Activated gamma-delta T cell (primary cell): ENCODE data around the gene TET3.
"Not testable (repeated sequence)": the region's sequence is repeated elsewhere in the genome, so short reads cannot be mapped to it uniquely, and the experiment has no call there.

Experiments
- DNase-seq: peaks from one replicate; lab custom pipeline; 2025; lab: John Stamatoyannopoulos, UW
- total RNA-seq, 2 donors: gene quantifications; one replicate each; lab custom pipeline; 2026; lab: John Stamatoyannopoulos, UW

The TET3 gene
- total RNA-seq, result 55.6 to 57.8 reads per million in 2 donors

- peak; percentile 41 for DNase-seq
These were observed at the start of gene TET3 for GRCh38 chr2:73984203-73984921. TSS of gene TET3 (plus strand) at chr2:73984910. CDS start at chr2:73986404, 1,494 bp downstream.

DNA sequence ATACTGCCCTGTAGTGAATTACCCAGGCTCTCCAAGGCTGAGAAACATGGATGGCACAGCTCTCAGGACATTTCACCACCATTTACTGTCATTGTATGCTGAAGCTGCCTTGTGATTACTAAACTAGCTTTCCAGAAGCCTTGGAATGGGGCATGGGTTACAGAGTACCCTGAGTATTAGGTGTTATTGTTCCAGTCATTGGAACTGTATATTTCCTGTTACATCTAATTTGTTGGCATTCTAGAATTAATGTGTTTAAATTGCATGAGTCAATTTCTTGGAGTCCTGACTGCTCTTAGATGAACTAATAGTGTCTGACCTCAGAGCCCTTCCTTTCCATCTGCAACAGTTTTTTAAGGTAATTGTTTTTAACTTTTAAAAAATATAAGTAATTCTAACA lies 49.1 kb upstream of the TET3 start:
- no peak for DNase-seq

- DNase-seq, result no peak
These were observed 47.4 kb upstream of the TET3 start for GRCh38 chr2:73937103-73937885.

GRCh38 chr2:73937899-73938298 lies 46.8 kb upstream of the TET3 start:
- no peak for DNase-seq

DNA sequence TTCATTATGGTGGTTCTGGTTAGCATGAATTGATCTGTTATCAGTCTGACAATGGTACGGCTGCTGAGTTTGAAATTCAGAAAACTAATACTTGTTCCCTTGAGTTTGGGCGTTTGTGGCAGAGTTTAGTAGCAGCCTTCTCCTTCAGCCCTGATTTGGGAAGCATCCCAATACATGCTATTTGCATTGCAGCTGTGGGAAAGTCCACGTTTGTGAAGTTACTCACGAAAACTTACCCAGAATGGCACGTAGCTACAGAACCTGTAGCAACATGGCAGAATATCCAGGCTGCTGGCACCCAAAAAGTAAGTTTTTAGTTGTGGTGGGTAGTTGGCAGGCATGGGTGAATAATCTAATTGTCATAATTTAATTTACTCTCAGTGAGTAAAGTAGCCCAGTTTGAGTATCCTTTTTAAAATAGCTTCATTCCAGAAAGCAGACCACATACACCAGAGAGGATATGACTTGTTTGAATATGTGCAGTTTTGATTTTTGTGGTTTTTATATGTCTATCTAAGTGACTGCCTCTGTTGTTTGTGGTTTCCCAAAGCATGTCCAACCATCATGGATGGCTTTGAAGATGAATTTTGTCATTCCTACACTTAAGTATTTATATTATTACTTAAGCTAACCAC lies 45.9 kb upstream of the TET3 start:
- no peak for DNase-seq

GRCh38 chr2:73939419-73939818 lies 45.3 kb upstream of the TET3 start:
- DNase-seq, result no peak

DNA sequence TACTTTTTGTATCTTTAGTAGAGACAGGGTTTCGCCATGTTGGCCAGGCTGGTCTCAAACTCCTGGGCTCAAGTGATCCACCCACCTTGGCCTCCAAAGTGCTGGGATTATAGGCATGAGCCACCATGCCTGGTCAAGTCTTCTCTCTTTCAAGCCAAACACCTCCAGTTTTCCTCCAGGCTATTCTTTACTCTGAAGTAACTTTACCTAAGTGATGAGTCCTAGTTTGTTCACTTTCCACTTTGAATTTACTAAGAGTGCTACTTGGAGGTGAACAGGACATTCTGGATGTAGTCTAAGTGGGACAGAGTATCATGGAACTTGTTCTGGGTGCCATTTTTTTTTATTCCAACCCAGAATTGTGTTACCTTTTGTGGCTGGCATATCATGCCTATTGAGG lies 44.6 kb upstream of the TET3 start:
- DNase-seq, result not testable (repeated sequence)

DNA sequence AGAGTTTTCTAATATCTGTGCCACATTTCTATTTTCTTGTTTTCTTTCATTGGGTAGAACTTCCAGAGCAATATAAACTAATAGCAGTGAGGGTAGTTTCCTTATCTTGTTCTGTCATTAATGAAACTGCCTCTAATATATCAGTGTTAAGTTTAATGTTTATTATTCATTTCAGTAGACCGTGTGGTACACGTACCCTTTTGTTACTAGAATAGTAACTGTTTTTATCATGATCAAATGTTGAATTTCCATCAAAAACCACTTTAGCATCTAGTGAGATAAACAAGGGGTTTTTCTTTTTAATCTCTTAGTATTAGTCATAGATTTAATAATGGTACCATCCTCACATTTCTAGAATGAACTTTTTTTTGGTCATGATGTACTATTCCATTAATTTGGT lies 42.0 kb upstream of the TET3 start:
- DNase-seq, result no peak

GRCh38 chr2:73944714-73945113 lies 40.0 kb upstream of the TET3 start:
- no peak for DNase-seq

DNA sequence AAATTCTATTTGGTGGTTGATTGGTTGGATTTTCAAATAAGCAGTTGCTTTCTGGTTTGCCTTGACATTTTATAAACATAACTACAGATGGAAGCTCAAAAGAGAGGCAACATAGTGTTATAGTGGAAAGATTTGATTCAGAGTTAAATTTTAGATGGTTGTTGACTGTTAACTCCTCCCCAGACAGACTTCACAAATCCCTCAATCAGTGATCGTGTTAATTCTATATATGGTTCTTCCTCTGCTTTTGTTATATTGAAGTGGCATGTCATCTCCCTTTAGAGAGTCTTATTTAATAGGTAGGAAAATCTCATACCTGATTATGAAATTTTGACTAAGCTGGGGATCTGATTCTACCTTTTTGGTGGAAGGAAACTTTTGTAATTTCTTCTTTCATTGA lies 38.5 kb upstream of the TET3 start:
- no peak for DNase-seq

GRCh38 chr2:73946666-73947065 lies 38.0 kb upstream of the TET3 start:
- no peak for DNase-seq

GRCh38 chr2:73947412-73948018 lies 37.2 kb upstream of the TET3 start:
- DNase-seq, result no peak

- DNase-seq, result no peak
These were observed 34.9 kb upstream of the TET3 start for GRCh38 chr2:73949802-73950201.

DNA sequence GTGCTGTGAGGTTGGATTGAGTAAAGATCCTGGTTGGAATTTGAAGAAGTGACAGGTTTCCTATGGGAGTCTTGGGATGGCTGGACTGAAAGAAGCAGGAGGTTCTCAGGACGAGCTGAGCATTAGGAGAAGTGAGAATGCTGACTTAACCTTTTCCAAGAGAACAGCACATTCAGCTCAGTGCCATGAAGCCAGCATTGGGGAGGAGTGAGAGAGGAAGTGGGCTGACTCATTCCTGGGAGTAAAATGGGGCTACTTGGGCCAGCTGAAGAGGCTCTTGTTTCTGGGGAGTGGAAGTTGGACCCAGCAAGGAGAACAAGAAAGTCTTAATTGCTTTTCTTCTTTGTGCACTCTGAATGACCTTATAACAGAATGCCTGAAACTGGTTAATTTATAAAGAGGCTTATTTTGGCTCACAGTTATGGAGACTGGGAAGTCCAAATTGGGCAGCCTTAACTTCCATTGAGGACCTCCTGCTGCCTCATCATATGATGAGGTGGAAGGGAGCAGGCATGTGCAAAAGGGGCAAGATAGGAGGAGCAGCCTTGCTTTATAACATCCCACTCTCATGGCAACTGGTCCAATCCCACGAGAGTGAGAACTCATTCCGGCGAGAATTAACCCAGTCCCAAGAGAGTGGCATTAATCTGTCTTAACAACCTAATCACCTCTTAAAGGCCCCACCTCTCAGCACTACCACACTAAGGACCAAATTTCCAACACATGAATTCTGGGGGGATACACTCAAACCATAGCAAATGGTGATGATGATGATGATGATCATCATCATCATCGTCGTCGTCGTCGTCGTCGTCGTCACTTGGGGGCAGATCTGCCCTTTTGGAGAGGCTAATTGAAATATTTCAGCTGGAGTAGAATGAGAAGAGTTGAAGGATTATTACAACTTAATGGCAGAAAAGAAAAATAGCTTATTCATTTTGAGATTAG lies 31.9 kb upstream of the TET3 start:
- DNase-seq, result no peak

DNA sequence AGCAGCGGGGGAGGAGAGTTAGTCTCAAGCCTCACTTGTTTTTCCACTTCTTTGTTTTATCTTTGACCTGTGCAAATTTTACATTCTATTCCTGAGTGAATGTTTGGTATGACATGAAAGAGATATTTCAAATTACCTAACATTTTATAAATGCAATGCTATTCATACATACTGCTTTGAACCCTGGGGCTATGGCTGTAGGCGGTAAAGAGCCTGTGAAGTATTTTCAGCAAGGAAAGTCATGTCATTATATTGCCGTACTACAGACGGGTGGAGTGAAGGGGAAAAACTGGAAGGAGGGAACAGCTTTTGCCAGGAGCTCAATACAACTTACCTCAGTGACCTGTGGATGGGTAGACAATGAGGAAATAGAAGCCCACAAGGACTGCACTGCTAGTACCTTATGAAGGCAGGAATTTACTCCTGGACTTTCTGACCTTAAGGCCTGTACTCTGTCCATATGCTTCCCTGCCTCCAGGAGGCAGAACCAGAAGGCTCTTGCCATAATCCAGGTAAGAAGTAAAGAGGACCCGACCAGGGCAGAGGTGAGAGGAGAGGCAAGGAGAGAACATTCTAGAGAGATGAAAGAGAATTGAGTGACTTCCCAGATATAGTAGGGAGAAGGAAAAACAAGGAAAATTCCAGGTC lies 28.4 kb upstream of the TET3 start:
- DNase-seq, result no peak

DNA sequence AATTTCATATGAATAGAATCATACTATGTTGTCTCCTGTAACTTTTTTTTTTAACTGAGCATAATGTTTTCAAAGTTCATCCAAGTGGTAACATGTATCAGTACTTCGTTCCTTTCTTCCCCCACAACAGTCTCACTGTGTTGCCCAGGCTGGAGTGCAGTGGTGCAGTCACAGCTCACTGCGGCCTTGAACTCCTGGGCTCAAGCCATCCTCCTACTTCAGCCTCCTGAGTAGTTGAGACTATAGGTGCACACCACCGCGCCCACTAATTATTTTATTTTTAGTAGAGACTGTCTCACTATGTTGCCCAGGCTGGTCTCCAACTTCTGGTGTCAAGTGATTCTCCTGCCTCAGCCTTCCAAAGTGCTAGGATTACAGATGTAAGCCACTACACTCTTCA lies 23.4 kb upstream of the TET3 start:
- no peak for DNase-seq

DNA sequence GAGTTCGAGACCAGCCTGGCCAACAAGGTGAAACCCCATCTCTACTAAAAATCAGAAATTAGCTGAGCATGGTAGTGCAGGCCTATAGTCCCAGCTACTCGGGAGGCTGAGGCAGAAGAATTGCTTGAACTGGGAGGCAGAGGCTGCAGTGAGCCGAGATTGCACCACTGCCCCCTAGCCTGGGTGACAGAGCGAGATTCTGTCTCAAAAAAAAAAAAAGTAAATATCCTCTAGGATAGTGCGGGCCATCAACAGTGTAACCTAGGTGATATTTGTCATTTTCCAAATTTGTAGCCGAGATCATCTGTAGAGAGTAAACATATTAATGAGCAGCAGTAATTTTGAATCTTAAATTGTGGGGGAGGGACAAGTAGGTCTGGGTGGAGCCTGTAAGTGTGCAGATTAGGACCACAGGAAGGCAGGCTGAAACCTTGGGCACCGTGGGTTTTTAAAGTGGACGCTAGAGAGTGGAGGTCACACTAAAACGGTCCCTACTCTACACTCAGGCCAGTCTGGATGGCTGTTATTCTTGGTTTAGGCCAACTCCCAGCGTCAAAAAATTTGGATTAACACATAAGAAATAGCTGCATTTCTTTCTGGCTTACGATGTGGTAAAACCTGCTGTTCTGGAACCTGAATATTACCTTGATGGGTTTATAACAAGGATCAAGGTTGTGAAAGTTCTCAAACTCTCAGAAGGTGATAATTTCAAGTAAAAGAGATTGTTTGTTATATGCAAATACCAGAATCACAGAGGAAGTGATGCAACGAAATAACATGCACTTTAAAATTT lies 22.7 kb upstream of the TET3 start:
- DNase-seq, result no peak

DNA sequence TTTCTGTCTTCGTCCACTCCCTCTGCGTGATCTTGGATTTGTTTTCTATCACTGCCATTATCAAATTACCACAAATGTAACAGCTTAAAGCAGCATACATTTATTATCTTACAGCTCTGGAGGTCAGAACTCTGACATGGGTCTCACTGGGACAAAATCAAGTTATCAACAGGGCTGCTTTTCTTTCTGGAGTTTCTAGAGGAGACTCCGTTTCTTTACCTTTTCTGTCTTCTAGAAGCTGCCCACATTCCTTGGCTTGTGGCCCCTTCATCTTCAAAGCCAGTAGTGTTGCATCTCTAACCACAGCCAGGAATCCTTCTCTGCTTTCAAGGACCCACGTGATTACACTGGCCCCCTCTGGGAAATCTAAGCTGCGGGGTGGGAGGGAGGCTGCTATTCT lies 21.9 kb upstream of the TET3 start:
- no peak for DNase-seq

DNA sequence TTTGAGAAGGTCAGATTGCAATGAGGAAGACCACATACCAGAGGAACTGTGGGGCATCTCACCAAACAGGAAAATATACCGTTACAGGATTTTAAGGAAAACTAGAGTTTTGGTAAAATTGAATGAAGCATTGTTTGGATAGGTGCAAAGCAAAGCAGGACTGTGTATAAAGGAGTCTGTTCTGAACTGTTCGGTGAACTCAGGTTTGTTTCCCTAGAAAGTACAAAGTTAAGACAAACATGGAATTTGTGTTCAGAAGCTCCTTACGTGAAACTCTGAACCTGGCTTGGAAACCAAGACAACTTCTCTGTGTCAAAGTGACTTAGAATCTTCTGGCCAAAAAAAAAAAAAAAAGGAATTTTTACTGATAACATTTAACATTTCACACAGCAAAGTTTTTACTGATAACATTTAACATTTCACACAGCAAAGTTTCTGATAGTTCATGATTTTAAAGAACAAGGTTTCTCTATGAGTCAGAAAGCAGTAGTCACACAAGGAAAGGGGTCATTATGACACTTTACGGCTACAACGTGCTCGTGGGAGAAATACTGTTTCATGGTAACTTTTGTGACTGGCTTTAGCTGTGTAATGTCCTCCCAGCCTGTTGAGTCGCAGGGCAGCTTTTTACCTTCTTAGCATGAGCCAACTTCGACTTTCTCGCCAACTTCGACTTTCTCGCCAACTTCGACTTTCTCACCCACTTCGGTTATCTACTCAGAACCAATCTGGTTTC lies 21.2 kb upstream of the TET3 start:
- no peak for DNase-seq
